ENCODE results near the gene SCAF11. TPM values are rescaled to one million over a fixed set of nuclear protein-coding genes. Genes with fewer than 3 reads are reported as not detected.

SCAF11 gene
- total RNA-seq, 1 experiment from 2014 or later, result 79.8 TPM

- DNase-seq (ENCODE audit: low read depth, low spot score), result no peak
- ChIA-PET POLR2A (no interaction called here), RAD21 (ENCODE audit: low non-redundant PET in 1 of 2, low total read pairs in 2 of 2, uncharacterized antibody in 2 of 2, unreplicated experiment in 2 of 2) (no interaction called here), CTCF (no interaction called here)
- peaks cover 3% of the 10 kb centered on the region; the same call in 1 of the 2 replicates for H4K20me1 ChIP-seq (ENCODE audit: insufficient read depth)
- no peak overlapping the region for H3K4me2 ChIP-seq (ENCODE audit: low read length)
- no peak overlapping the region for H3K9ac ChIP-seq (ENCODE audit: low read length)
- H3K9me2 ChIP-seq (ENCODE audit: insufficient read depth), result no peaks in the 10 kb centered on the region
- no peaks in the 10 kb centered on the region for H3K27me3 ChIP-seq (ENCODE audit: insufficient read depth, low read length)
- no peak overlapping the region for H3K27ac ChIP-seq (ENCODE audit: low read depth, low read length)
- no peaks in the 10 kb centered on the region for H3K4me1 ChIP-seq (ENCODE audit: control insufficient read depth in 1 of 2, insufficient read depth in 2 of 2, low read length in 2 of 2)
- H3K36me3 ChIP-seq (ENCODE audit: control insufficient read depth in 1 of 2, insufficient read depth in 2 of 2, low read length in 2 of 2), result peaks cover 0 to 5% of the 10 kb centered on the region in 2 experiments; a peak in 1 of 4 replicates
- intact Hi-C loops (cut with micrococcal nuclease), result no loop called here
- H2AFZ ChIP-seq (ENCODE audit: low read depth, low read length, poor library complexity, severe bottlenecking), result no peak overlapping the region
- no peaks in the 10 kb centered on the region for H3K79me2 ChIP-seq (ENCODE audit: insufficient read depth, low read length)
- no peaks in the 10 kb centered on the region for H3K9me3 ChIP-seq (ENCODE audit: control insufficient read depth in 1 of 2, insufficient read depth in 1 of 2, low read depth in 1 of 2, low read length in 2 of 2)
- H3K4me3 ChIP-seq (replicated peaks in 1 of 2; ENCODE audit: low read depth in 1 of 2, low read length in 2 of 2), result no peak overlapping the region
- no peak for ATAC-seq
- TF ChIP-seq RAD21 (IDR thresholded peaks at IDR 0.05; ENCODE audit: low read depth) (no peak), ELF1 (IDR thresholded peaks at IDR 0.05; ENCODE audit: borderline replicate concordance, low read depth) (no peak), CEBPB (IDR thresholded peaks at IDR 0.05; ENCODE audit: low read depth) (no peak), EGR1 (IDR thresholded peaks at IDR 0.05; ENCODE audit: low read depth) (no peak), ATF3 (IDR thresholded peaks at IDR 0.05) (no peak), CBX3 (IDR thresholded peaks at IDR 0.05; ENCODE audit: low read depth) (no peak), EZH2 (IDR thresholded peaks at IDR 0.05) (no peak), MAX (IDR thresholded peaks at IDR 0.05) (no peak), SP1 (IDR thresholded peaks at IDR 0.05; ENCODE audit: low read depth) (no peak), FOSL1 (IDR thresholded peaks at IDR 0.05; ENCODE audit: low read depth) (no peak), ZBTB33 (IDR thresholded peaks at IDR 0.05; ENCODE audit: extremely low read depth, insufficient replicate concordance, low read length) (no peak), JUND (IDR thresholded peaks at IDR 0.05) (no peak), CTCF (IDR thresholded peaks at IDR 0.05 in 2 of 3, conservative IDR thresholded peaks at IDR 0.05 in 1 of 3; ENCODE audit: borderline replicate concordance in 1 of 3, insufficient read depth in 1 of 3, low read depth in 2 of 3, low read length in 2 of 3) (no peak), SIN3A (IDR thresholded peaks at IDR 0.05; ENCODE audit: low read depth) (no peak), SRF (IDR thresholded peaks at IDR 0.05; ENCODE audit: low read depth) (no peak), TCF7L2 (IDR thresholded peaks at IDR 0.05; ENCODE audit: borderline replicate concordance, extremely low read depth, insufficient read depth, insufficient read length) (no peak), ZNF274 (IDR thresholded peaks at IDR 0.05; ENCODE audit: low read depth, low read length) (no peak), ZFX (IDR thresholded peaks at IDR 0.05) (no peak)
- BruUV-seq (replicated peaks), result no TSS peak
Observed at GRCh38 chr12:45915405-45915804, 75.0 kb downstream of the SCAF11 start.

Measured in HCT116 (cell line).